NCI-H2171 (cell line): ENCODE data around the gene KLF2.
A peak's percentile ranks its signal among the peaks of the same experiment; 100 is the strongest.
"Not testable (repeated sequence)": the region's sequence is repeated elsewhere in the genome, so short reads cannot be mapped to it uniquely, and the experiment has no call there.

ENCODE experiments used
- DNase-seq: peaks from one replicate; lab custom pipeline; 2025; lab: John Stamatoyannopoulos, UW

Gene KLF2

DNA sequence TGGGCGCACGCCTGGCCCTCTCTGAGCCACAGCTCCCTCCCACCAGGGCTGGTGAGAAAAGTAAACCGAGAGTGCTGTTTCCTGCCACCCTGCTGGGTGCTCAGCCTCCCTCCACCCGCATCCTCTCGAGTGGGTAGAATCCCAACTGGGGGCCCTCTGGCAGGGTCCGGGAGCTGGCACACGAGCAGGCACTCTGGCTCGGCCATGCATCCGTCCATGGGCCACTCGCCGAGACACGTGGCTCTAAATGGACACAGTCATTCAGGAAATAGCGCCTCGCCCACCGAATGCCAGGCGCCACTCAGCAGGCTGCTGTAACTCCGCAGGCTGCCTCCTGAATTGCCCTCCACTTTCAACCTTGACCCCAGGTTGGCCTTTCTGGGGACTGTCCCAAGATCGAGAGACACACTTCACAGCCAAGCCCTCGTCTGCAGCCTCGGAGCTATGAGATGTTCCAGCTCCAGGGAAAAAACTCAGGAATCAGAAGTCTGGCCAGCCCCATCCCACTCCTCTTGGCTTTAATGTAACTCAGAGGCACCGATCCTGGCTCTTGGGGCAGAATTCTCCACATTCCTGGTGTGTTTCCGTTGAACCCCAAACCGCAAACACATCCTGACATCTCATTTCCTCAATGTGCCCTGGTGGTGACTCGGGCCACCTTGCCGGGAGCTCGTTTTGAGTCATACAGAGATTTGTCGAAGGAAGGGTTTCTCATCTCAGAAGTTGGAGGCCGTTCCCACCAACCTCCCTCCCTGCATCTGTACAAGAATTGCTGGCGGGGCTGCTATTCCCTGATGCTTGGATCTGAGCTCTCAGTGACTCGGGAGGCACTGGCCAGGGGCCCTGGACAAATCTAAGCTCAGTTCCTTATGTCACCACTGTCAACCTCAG, 14.1 kb downstream of the KLF2 start:
- DNase-seq = no peak

GRCh38 chr19:16339361-16339725, 14.7 kb downstream of the KLF2 start:
- DNase-seq = no peak

- DNase-seq = no peak
Measured at GRCh38 chr19:16340092-16340491, 15.5 kb downstream of the KLF2 start.

GRCh38 chr19:16340654-16341053, 16.0 kb downstream of the KLF2 start:
- no peak for DNase-seq

- DNase-seq = no peak
Measured at GRCh38 chr19:16342002-16342715, 17.5 kb downstream of the KLF2 start.

GRCh38 chr19:16343156-16343555, 18.5 kb downstream of the KLF2 start:
- DNase-seq = no peak

- DNase-seq = no peak
Measured at GRCh38 chr19:16345457-16345856, 20.8 kb downstream of the KLF2 start.

GRCh38 chr19:16347099-16347498, 22.5 kb downstream of the KLF2 start:
- DNase-seq = not testable (repeated sequence)

DNA sequence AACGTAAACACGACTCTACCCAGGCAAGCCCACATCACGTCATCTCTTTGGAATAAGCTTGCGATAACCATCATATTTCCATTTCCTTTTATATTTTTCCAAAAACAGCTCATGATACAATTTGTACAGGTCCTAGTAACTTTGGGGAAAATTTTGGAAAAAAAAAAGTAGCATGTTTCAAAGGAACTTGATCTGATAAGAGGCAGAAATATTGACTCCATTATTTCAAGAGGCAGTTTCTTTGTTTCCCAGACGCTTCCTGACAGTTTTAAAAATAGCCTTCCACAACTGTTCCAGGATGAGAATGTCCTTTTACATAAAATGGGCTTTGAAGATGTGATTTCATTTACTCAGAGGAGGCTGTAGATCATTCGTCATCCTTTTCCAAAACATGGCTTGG, 23.1 kb downstream of the KLF2 start:
- no peak for DNase-seq

DNA sequence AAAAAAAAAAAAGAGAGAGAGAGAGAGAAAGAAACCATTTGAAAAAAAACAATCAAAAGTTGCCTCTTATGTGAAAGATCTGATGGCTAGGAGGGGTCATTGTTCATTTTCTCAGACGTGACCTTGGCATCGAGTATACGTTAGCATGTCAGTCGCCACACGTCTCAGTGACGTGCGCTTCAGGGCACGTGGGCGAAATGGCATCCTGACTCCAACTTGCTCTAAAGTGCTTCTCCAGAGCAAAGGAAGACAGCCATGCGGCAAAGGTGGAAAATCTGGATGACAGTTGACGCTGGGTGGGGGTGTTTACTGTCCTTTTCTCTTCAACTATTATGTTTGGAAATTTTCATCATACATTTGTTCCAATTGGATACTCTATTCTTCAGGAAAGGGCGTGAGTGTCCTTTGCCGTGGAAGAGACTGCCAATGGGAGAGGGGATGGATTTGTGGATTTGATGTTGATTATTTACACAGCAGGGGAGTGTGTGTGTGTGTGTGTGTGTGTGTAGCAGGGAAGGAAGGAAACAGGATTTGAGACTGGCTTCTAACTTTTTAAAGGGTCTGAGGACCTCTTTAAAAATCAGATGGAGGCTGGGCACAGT, 25.0 kb downstream of the KLF2 start:
- DNase-seq = no peak

GRCh38 chr19:16351133-16351809, 26.6 kb downstream of the KLF2 start:
- DNase-seq = no peak

- DNase-seq = no peak
Measured at GRCh38 chr19:16355293-16356043, 30.8 kb downstream of the KLF2 start.

DNA sequence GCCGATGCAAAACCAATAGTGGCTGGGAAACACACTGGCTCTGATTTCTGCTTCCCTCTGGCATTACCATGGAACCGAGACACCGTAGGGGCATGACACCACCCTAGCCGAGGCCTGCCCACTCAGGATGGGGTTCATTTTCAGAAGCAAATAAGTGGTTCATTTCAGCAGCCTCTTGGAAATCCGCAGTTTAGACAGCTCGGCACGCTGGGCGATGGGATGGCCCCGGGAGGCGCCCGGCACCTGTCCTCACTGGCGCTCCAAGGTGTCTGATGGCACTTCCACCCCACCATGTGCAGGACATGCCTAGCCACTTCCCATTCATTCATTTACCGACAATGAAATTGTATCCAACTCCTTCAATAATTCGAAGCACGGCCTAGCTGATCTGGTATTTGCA, 33.8 kb downstream of the KLF2 start:
- no peak for DNase-seq

- DNase-seq = peak; percentile 27
Measured at GRCh38 chr19:16359074-16359473, 34.4 kb downstream of the KLF2 start.

DNA sequence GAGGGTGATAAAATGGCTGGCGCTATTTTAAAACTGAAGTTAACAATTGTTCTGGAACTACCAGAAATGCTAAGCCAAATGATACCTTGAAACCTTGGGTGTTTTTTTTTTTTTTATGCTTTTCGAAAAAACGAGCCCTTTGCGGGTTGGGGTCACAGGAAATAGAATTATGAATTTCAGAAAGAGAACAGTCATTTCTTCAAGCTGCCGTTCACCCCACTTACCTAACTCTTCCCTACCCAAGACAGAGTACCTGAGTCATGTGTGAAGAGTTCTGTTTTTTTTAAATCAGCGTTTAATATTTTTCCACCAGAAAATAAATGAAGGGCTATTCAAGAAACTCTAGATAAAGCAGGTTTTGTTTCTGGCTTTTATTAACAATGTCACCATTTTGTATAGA, 35.3 kb downstream of the KLF2 start:
- no peak for DNase-seq

- DNase-seq = no peak
Measured at GRCh38 chr19:16360738-16361137, 36.1 kb downstream of the KLF2 start.

GRCh38 chr19:16361254-16361653, 36.6 kb downstream of the KLF2 start:
- DNase-seq = no peak

GRCh38 chr19:16361926-16362325, 37.3 kb downstream of the KLF2 start:
- DNase-seq = no peak

- DNase-seq = no peak
Measured at GRCh38 chr19:16363133-16363851, 38.7 kb downstream of the KLF2 start.

- DNase-seq = no peak
Measured at GRCh38 chr19:16363852-16364230, 39.2 kb downstream of the KLF2 start.

- no peak for DNase-seq
Measured at GRCh38 chr19:16364231-16364865, 39.7 kb downstream of the KLF2 start.
